Effector CD4-positive, alpha-beta T cell (primary cell): ENCODE measurements around the gene SUGP1.

Experiments used
- DNase-seq: peaks from one replicate; pipeline ENCODE4 v3.0.0-alpha.2; 2020

Gene SUGP1

DNA sequence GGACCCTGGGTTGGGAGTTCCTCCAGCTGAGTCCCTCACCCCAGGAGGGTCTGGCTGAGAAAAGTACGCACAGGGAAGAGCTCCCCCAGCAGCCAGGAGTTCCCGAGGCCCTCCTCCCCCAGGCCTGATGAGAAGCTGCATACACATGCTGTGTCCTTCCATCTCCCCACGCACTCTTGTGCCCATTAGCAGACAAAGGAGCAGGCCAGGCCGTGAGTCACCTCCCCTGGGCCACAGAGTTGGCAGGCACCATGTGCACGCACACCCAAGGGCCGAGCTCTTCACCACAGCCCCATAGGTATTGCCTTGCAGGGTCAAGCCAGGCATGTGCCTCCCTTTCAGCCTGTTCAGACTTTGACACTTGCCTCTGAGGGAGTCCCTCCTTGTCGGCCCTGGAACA, 17.8 kb upstream of the SUGP1 start:
- DNase-seq = no peak

DNA sequence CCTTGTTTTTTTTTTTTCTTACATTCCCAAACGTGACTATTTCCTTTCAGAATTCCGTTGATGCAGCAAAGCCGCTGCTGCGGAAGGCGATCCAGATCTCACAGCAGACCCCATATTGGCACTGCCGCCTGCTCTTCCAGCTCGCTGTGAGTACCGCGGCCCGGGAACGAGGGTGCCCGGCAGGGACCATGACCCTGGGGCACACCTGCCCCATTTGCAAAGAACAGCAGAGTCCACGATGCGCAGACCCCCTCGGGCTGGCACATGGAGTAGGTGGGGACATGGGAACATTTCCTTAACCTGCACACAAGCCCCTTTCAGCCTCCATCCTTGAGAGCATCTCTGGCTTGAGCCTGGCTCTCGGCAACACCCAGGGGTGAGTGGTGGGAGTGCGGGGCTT, 16.8 kb upstream of the SUGP1 start:
- no peak for DNase-seq

DNA sequence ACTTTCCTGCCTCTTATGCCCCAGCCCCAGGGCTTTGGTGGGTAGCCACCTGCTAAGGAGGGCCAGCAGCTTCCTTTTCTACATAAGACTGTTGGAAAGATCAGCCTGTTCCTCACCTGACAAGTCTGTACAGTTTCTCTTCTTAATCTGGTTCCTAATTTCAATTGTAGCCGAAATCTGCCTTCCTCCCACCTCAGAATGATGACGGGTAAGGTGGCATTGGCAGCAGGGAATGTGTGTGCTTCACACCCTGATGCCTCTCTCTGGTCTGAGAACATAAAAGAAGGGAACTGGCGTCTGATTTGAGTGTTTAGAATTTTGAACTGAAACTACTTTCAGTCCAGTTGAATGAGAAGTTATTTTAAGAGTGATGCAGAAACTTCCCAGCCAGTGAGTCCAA, 16.3 kb upstream of the SUGP1 start:
- no peak for DNase-seq

DNA sequence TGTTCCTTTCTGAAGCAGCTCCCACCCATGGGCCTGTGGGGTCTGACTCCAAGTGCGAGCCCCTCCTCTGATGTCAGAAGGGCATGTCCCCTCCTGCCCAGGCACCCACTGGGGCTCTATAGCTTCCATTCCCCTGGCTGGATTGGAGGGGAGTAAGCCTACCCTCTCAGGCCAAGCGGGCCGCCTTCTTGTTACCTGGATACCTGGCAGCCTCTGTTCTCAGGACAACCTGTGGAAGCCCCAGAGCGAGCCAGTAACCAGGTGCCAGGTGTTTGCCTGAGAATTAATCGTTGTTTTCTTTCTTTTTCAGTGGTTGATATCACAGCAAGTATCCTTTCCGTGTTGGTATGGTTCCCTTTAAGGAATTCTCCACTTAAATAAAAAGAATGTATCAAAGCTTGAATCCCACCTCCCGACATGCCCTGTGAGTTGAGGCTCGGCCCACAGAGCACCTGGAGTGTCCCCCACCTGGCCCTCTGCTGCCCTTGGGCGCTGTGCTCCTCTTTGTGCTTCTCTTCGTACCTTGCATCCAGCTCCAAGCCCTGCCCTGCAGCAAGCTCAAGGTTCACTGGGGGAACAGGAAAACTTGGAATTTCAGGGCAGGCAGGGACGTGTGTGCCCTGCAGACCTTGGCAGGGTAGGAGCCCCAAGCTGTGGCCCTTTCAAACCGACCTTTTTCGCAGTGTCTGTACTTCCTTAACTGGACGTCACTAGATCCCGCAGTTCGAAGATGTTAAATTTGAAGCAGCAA, 15.3 kb upstream of the SUGP1 start:
- no peak for DNase-seq

DNA sequence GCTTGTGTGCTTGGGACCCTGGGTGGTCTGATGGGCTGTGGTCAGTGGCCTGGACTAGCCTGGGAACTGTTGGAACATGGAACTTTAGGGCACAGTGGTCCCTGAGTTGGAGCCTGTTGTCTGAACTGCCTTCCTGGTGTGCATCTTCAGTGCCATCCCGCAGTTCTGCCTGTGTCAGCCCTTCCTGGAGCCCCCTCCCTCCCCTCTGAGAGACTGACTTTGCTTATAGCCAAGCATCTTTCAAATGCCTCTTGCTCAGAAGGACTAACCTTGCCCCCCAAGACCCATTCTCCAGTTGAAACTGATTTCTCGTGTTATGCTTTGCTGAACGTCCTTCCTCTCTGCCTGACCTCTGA, 14.7 kb upstream of the SUGP1 start:
- DNase-seq = no peak

DNA sequence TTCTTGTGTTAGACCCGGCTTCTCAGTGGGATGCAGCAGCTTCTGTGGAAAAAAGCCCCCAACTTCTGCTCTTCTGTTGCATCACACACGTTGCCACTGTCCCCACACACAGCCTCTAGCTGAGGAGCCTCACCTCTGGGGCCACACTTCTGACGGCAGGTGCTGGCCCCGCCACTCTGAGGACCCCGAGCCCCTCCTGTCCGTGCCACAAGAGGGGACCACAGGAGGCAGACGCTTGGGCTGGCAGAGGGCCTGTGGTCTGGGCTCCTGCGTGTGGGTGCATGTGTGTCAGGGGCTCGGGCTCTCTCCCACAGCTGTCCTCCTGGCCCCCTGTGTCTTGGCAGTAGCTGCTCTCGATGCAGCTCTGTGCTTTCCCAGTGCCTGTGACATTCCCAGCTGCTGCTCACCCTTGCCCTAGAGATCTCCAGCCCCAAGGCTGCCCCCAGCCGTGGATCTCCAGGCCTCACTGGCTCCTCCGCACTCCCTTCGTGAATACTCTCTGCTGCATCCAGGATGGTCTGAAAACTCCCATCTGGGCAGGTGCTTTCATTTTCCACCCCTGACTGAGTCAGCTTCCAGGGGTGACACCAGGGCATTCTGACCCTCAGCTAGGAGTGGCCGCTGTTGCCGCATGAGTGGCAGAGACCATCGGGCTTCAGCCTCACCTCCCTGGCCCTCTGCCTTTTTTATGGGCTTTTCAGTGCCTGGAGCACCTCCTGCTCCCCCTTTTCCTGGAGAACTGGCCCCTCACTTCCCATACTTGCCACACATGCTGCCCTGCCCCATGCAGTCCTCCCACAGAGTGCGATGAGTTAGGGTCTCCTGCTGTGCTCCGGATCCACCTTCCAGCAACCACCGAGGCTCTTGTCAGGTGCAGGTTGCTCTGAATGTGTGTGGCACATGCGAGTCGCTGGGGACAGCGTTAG, 14.0 kb upstream of the SUGP1 start:
- no peak for DNase-seq

DNA sequence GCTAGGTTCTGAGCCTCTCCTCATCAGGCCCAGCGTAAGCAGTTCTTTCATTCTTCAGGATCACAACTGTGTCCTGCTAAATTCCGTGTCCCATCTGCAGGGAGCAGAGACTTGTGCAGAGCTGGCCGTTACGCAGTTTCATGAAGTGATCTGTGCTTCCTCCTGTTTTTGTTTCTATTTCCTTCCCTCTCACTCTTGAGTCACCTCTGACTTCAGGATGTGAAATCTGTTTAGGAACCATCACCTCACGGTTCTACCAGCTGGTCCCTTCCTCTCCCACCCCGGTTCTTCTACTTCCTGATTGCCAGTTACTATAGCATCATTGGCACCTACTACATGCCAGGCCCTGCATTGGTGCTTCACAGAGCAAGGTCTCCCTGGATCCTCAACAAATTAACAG, 8.8 kb upstream of the SUGP1 start:
- no peak for DNase-seq

DNA sequence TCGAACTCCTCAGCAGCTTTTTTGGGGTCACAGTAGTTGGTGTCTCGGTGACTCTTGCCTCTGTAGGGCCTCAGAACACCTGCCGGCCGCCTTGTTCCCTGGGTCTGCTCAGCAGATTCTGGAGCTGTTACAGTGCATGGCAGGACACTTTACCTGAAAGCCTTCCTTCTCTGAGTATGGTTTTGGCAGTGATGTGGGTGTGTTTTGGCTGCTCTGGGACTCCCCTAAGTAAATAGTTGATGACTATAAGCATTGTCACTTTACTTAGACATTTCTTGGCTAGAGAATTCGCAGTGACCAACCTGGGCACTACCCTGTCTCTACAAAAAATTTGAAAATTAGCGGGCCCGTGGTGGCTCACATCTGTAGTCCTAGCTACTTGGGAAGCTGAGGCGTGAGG, 7.4 kb upstream of the SUGP1 start:
- DNase-seq = no peak

DNA sequence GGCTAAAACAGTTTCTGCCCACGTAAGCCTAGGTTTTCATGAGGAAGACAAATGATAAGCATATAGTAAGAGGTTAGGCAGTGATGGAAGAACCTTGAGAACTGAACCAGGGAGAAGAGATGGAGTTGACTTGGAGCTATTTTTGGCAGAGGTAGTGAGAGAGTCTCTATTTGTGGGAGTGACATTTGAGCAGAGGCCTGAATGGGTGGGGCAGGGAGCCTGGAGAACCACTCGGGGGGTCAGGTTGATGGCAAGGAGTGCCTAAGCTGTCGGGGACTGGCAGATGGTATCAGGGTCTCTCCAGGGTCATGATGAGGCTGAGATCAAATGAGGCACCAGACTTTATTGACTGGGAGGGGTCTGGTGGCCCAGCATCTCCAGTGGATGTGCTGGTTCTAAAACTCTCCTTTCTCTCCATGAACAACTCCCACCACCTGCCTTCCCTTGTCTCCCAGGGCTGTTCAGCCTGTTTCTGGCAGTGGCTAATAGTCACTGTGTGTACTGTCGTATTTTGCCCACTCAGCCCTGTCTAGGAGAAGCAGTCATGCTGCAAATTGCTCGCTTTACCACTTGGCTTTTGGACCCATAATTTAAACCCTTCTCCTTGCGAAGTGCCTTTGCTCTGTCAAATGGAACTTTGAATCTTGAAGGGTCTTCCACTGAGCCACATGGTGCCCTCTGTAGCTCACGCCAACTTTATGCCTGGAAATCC, 3.9 kb upstream of the SUGP1 start:
- DNase-seq = no peak

DNA sequence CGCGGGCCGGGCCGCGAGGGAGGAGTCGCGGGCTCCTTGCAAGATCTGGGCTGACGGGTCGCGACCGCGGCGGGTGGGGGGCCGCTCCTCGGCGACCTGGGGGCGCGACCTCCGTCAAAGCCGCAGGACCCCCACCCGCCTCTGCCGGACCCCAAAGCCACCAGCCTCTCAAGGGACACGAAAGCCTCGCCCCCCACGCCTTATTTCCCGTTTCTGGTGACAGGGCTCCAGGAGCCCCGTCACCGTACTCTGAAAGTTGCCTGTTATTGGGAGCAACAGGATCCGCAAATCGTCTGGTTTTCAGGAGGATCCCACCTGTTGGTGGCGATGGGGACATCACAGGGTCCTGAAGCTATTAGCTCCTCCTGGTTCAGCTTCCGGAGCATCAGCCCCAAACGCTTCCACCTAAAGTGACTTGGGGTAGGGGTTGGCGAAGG, 850 bp upstream of the SUGP1 start:
- DNase-seq = peak; percentile 14

DNA sequence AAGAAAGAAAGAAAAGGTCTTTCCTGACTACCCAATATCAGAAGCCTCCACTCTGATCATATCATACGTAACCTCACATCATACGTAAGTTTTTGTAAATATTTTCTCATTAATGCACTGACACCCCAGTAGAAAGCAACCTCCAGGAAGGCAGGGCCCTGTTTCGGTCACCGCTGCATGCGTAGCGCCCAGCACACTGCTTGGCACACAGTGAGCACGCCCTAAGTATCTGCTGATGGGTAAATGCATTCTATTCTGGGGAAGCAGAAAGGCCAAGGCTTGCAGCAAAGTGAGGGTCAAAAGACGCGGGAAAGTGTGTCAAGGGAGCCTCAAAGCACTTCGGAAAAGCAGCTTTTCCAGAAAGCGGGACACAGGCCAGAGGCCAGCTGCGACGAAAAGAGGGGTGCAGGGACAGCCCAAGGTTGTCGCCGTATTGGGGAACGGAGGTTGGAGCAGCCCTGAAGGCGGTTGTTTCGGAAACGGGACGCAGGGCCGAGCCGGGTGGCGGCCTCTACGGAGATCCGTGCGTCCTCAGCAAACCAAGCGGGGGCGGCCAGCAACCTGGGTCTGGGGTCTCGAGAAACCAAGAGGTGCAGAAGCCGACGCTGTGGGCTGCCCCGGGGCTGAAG, 463 bp downstream of the SUGP1 start:
- DNase-seq = no peak

DNA sequence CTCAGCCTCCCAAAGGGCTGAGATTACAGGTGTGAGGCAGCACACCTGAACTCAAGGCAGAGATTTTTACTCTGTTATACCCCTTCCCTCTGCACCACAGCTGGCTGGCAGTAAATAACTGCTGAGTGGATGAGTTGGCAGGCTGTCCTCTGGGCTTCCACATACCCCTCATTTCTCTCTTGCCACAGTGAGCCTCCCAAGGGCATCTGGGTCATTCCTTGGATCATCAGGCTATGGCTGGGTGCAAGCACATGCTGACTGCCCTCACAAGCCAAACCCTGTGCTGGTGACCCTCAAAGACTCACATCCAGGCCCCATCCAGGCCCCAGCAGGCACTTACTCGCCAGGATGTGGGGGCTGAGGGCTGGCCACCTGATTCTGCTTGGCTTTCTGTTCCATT, 4.2 kb downstream of the SUGP1 start:
- DNase-seq = no peak

DNA sequence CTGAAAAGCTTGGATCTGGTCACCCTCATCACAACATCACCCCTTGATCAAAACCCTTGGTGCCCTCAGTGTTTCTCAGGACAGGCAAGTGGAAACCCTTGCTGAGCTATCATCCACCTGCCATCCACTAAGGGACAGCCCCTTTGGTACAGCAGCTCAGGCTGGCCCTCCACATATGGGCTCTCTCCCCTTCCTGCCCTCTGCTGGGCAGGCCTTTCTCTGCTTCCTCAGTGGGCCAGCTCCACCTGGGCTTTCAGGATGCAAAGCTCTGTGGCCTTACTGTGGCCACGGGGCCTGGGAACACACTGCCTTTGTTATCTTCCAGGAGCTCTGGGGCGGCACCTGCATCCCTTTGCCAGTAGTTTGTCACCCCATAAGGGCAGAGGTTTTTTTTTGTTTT, 4.9 kb downstream of the SUGP1 start:
- DNase-seq = no peak

DNA sequence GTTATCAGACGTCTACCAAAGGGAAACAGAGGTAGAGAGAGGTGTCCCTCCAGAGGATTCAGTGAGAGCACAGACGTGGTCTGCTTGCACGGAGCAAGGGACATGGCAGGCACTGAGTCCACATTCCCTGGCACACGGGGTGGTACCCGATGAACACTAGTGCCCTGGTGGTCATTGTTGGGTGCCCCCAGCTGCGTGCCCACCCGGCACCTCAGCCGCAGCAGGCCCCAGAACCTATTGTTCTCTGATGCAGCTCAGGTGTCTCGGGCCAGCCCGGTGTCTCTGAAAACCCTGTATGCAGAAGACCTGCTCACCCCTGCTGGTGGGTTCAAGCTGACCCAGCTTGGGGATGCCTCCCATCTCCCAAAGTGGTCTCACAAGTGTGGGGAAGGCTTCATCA, 11.9 kb downstream of the SUGP1 start:
- DNase-seq = no peak

DNA sequence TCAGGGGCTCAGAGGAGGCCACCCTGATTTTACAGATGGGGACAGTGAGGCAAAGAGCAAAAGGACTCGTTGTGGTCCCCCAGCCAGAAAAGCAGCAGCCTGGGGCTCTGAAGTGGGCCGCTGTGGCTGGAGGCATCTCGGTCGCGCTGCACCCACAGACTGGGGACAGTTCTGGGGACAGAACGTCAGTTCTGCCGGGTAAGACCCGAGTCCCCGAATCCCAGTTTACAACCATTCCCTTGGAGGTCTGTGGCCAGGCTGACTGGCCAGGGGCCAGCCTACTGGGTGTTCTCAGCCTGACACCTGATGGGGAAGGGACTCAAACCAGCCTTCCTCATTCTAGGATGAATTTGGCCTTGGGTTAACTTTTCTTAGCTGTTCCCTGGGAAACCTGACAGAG, 14.1 kb downstream of the SUGP1 start:
- no peak for DNase-seq

DNA sequence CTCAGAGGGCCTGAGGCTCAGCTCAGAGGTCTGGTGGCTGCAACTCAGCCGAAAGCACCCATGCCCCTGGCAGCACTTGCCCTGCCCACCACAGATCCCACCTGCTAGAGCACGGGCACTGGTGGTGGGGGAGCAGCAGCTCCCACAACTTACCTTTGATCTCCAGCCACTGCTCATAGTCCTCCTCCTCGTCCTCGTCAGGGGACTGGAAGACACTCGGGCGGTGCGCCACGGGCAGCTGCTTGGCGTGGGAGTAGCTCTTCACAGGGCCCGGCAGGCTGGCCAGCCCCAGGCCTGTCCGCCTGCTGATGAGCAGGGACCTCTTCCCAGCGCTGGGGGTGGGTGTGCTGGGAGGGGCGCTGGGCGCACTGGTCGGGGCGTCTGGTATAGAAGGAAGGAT, 14.6 kb downstream of the SUGP1 start:
- DNase-seq = no peak

DNA sequence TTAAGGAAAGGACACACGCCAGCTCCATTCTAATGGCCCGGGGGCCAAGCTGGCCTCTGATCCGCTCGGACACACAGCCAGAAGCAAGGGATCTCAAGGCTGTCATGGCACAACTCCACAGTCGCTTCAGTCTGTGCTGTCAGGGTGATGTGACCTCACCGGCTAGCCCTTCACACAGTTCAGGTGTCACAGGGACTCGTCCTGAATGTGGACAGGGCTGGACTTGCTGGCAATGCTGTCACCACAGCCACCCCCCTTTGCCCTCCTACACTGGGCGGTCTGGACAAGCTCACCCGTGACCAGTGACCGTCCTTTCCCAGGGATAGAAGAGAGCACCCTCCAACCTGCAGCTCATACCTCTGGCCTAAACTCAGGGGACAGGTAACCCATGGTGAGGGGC, 15.2 kb downstream of the SUGP1 start:
- no peak for DNase-seq

DNA sequence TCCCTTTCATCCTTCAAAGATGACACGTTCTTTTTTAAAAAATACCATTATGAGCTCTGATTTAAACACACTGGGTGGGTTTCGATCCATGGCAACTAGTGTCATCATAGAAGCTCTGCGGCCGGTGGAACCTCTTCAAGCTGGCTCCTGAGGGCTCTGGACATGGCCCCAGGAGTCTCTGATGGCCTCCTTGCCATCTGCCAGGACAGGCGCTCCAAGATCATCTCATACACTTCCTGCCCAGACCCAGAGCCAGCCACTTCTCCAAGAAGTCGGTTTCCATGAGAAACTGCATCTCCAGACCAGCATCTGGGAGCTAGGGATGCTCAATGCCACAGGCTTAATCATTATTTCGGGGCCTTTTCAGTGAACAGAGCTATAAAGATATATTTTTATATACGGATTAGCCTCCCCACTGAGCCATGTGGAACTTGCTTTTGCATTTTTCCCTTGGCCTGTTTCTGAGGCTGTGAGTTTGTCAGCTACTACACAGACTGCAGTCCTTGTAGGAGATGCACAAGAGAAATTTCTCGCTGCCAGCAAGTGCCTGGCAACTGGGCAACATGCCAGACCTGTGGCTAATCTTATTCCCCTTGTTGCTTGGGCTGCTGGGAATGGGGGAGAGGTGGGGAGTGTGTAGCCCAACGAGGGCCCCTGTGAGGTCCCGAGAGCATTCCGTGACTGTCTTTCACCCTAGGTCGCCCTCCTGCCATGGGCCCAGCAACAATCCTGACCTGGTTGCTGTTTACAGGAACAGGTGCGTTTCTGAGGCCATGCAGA, 15.9 kb downstream of the SUGP1 start:
- no peak for DNase-seq

DNA sequence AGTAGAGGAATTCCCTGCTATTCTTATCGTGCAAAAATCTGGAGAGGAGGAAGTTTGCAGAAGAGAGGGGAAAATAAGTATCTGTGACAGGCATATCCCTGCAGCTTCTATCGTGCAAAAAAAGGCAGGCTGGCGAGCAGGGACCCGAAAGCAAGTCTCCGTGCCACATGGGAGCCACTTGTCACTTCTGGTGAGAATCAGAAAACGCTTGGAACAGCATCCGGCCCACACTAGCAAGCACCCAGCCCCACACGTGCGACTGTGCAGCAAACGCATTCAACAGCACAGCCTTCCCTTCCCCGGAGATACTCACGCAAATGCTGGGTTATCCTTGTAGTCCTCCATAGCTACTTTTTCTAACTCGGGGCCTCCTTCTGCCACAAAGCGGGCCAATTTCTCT, 16.9 kb downstream of the SUGP1 start:
- no peak for DNase-seq

DNA sequence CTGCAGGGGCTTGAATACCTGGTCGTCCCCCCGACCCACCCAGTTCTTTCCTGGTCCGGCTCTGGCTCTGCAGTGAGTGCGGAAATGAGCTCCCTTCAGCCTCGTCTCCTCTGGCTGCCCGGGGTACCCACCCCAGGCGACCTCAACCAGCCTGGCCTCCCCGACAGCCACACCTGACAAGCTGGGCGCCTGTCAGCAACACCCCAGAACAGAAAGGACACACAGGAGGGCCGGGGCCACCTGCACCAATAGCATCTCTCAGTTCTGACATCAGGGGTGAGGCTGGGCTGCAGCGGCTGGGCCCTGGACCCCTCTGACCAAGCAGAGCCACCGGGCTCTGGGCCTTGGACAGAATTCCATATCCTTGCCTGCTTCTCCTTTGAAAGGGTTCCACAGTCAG, 19.7 kb downstream of the SUGP1 start:
- no peak for DNase-seq

DNA sequence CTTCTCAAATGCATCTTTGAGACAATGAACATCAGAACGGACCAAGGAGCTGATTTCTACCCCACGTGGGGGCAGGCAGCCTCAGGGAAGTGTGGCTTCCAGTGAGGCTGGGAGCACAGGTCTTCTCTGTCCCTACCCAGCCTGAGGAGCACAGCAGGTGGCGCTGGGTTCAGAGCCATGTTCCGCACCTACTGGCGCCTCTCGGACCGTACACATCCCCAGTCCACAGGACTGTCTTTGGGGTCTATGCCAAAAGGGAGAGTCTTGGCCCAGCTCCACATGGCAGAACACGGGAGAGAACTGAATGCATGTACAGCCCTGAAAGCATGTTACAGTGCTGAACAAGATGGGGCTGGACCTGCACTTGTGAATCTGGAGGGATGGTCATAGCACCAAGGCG, 22.6 kb downstream of the SUGP1 start:
- no peak for DNase-seq

DNA sequence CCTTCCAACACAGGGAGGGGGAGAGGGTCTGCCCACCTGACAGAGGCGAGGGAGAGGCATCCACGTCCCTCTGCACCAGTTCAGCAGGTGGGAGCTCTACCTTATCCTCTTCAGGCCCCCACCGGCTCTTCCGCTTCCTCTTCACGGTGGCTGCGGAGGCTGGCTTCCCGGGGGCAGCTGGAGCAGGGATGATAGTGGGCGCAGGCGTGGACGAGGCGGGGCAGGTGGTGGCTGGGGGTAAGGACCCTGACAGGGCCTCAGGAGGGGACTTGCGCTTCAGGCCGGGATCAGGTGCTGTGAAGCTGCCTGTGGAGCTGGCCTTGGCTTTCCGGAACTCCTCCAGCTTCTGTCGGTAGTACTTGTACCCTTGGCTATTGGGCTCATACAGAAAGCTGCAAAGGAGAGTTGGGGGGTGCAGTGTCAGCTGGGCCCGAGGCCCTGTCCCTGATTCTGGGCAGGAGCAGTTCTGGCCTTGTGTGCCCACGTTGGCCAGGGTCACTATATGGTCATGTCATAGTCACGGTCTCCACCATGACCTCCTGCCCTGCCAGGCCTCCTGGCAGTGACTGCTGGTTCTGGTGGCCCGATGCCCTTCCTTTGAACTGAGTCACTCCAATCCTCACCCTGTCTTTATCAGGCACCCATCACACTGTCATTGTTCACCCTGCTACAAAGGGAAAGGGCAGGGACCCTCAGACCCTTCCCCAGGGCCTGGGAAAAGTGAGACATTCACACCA, 23.2 kb downstream of the SUGP1 start:
- no peak for DNase-seq
